IMR-90 (cell line): ENCODE data around the gene TCF20. TPM values are rescaled to one million over a fixed set of nuclear protein-coding genes. Genes with fewer than 3 reads are reported as not detected.

ENCODE experiments used
- ATAC-seq: fragments of 200-7000 bp; cut with Tn5 transposase; 2 replicates; pipeline ENCODE4 v1.9.1; 2020; ENCODE audit warnings: low read depth, mild to moderate bottlenecking, moderate library complexity
- BruUV-seq: library from RNA; stranded (reverse); fragments of 400-500 nt; replicated peaks from 2 replicates; lab custom pipeline; 2021; lab: Mats Ljungman, UMichigan
- CTCF ChIA-PET: fragments of 300-600 bp; formaldehyde crosslinking; extraction: SDS; loops from one replicate; lab custom pipeline; 2021; ENCODE audit warnings: antibody characterized with exemption; lab: Yijun Ruan, JAX
- POLR2A ChIA-PET: fragments of 300-600 bp; sonication (Branson Sonifier 250); formaldehyde crosslinking; loops from one replicate; lab custom pipeline; 2022; ENCODE audit warnings: antibody characterized with exemption; ENCODE audit not compliant: unreplicated experiment; lab: Charles Lee
- DNase-seq: peaks from one replicate; pipeline ENCODE4 v3.0.0; 2013
- H2AFZ ChIP-seq: replicated peaks from 2 replicates; pipeline ENCODE3; 2013; ENCODE audit warnings: low read length, mild to moderate bottlenecking; ENCODE audit not compliant: poor library complexity
- H2AK5ac ChIP-seq: 2 replicates; pipeline ENCODE4 v1.6.1; 2013; ENCODE audit warnings: low read depth, low read length, inconsistent platforms
- H2AK9ac ChIP-seq: replicated peaks from 2 replicates; pipeline ENCODE3; 2013; ENCODE audit warnings: mild to moderate bottlenecking, low read depth, low read length, moderate library complexity; ENCODE audit not compliant: poor library complexity
- H2BK120ac ChIP-seq: 2 replicates; pipeline ENCODE4 v1.6.1; 2013; ENCODE audit warnings: low read depth, low read length, inconsistent platforms
- H2BK15ac ChIP-seq: 3 replicates; pipeline ENCODE4 v1.6.1; 2013; ENCODE audit warnings: low read depth, low read length, inconsistent platforms
- H2BK20ac ChIP-seq: 2 replicates; pipeline ENCODE4 v1.6.1; 2013; ENCODE audit warnings: low read depth, mild to moderate bottlenecking, inconsistent platforms, low read length, moderate library complexity
- H2BK5ac ChIP-seq: 2 replicates; pipeline ENCODE4 v1.6.1; 2013; ENCODE audit warnings: mild to moderate bottlenecking, low read depth, low read length, inconsistent platforms; ENCODE audit not compliant: poor library complexity, severe bottlenecking
- H3K14ac ChIP-seq: replicated peaks from 2 replicates; pipeline ENCODE4 v1.6.1; 2013; ENCODE audit warnings: low read depth, low read length, inconsistent platforms
- H3K18ac ChIP-seq: 2 replicates; pipeline ENCODE4 v1.6.1; 2013; ENCODE audit warnings: low read depth, low read length, control low read depth
- H3K23ac ChIP-seq: 2 replicates; pipeline ENCODE4 v1.6.1; 2013; ENCODE audit warnings: low read depth, low read length, inconsistent platforms
- H3K27ac ChIP-seq: 2 replicates; pipeline ENCODE4 v1.5.1; 2013; ENCODE audit warnings: mild to moderate bottlenecking, control low read depth, low read length; ENCODE audit not compliant: insufficient read depth
- H3K27me3 ChIP-seq: 2 replicates; pipeline ENCODE4 v1.6.1; 2013; ENCODE audit warnings: low read length; ENCODE audit not compliant: control insufficient read depth, insufficient read depth
- H3K36me3 ChIP-seq: 2 replicates; pipeline ENCODE4 v1.6.1; 2013; ENCODE audit warnings: low read length, mixed read lengths; ENCODE audit not compliant: control insufficient read depth, insufficient read depth
- H3K4ac ChIP-seq: 2 replicates; pipeline ENCODE4 v1.6.1; 2013; ENCODE audit warnings: low read depth, low read length, inconsistent platforms
- H3K4me1 ChIP-seq: 2 replicates; pipeline ENCODE4 v1.6.1; 2013; ENCODE audit warnings: low read length, mixed read lengths; ENCODE audit not compliant: control insufficient read depth, insufficient read depth
- H3K4me2 ChIP-seq: 2 replicates; pipeline ENCODE4 v1.6.1; 2013; ENCODE audit warnings: low read depth, mild to moderate bottlenecking, control low read depth, low read length, moderate library complexity
- H3K4me3 ChIP-seq: 2 replicates; pipeline ENCODE4 v1.5.1; 2013; ENCODE audit warnings: low read depth, mild to moderate bottlenecking, control low read depth, low read length, moderate library complexity; ENCODE audit not compliant: insufficient read depth
- H3K56ac ChIP-seq: 2 replicates; pipeline ENCODE4 v1.6.1; 2013; ENCODE audit warnings: low read length, inconsistent platforms; ENCODE audit not compliant: insufficient read depth; ENCODE audit errors: extremely low read depth
- H3K79me1 ChIP-seq, 2 experiments: 2 replicates each; pipeline ENCODE4 v1.6.1; 2013; ENCODE audit warnings: low read length in 2 of 2, inconsistent platforms in 1 of 2, low read depth in 1 of 2
- H3K9ac ChIP-seq: 2 replicates; pipeline ENCODE4 v1.6.1; 2013; ENCODE audit warnings: low read depth, low read length, control low read depth
- H3K9me1 ChIP-seq: 2 replicates; pipeline ENCODE4 v1.6.1; 2013; ENCODE audit warnings: low read length, inconsistent platforms; ENCODE audit not compliant: insufficient read depth
- H3K9me3 ChIP-seq: 2 replicates; pipeline ENCODE4 v1.6.1; 2013; ENCODE audit warnings: low read length; ENCODE audit not compliant: control insufficient read depth, insufficient read depth
- H4K20me1 ChIP-seq: 2 replicates; pipeline ENCODE4 v1.6.1; 2013; ENCODE audit warnings: low read length, inconsistent platforms; ENCODE audit not compliant: insufficient read depth
- H4K5ac ChIP-seq: 2 replicates; pipeline ENCODE4 v1.6.1; 2013; ENCODE audit warnings: mild to moderate bottlenecking, low read depth, low read length, control low read depth
- H4K8ac ChIP-seq, 2 experiments: 2 replicates each; pipeline ENCODE4 v1.6.1; 2013; ENCODE audit warnings: low read depth in 2 of 2, low read length in 2 of 2, control low read depth in 1 of 2, inconsistent platforms in 1 of 2
- H4K91ac ChIP-seq: 2 replicates; pipeline ENCODE4 v1.6.1; 2013; ENCODE audit warnings: low read depth, low read length, inconsistent platforms; ENCODE audit not compliant: insufficient read depth
- BHLHE40 ChIP-seq: fragments of 150-350 bp; IDR thresholded peaks from 2 replicates; pipeline ENCODE4 v1.6.1; 2016; ENCODE audit warnings: mild to moderate bottlenecking, low read depth, low read length
- CEBPB ChIP-seq: IDR thresholded peaks from 2 replicates; pipeline ENCODE4 v1.6.1; 2012; ENCODE audit warnings: low read depth, low read length, improper control_type of control experiment
- MAFK ChIP-seq: IDR thresholded peaks from 2 replicates; pipeline ENCODE4 v1.6.1; 2012; ENCODE audit warnings: low read depth, low read length, improper control_type of control experiment
- MAZ ChIP-seq: IDR thresholded peaks from 2 replicates; pipeline ENCODE4 v1.6.1; 2012; ENCODE audit warnings: low read depth, mild to moderate bottlenecking, low read length, improper control_type of control experiment, moderate library complexity, borderline replicate concordance
- MXI1 ChIP-seq: IDR thresholded peaks from 2 replicates; pipeline ENCODE4 v1.6.1; 2012; ENCODE audit warnings: low read depth, mild to moderate bottlenecking, low read length, moderate library complexity, borderline replicate concordance
- NFE2L2 ChIP-seq: fragments of 150-350 bp; IDR thresholded peaks from 2 replicates; pipeline ENCODE4 v1.6.1; 2016; ENCODE audit warnings: low read depth, mild to moderate bottlenecking, low read length
- POLR2A ChIP-seq: IDR thresholded peaks from 2 replicates; pipeline ENCODE4 v1.6.1; 2012; ENCODE audit warnings: mild to moderate bottlenecking, low read depth, low read length
- RFX5 ChIP-seq: IDR thresholded peaks from 2 replicates; pipeline ENCODE4 v1.8.0; 2012; ENCODE audit warnings: low read depth, mild to moderate bottlenecking, low read length, moderate library complexity
- WGBS, 2 experiments: methylation state at CpG; one replicate each; pipeline versions ENCODE4 v1.1.5 to v1.1.7; 2013; ENCODE audit warnings: missing lambda C conversion rate in 2 of 2; ENCODE audit not compliant: insufficient read length in 1 of 2; ENCODE audit errors: extremely low coverage in 2 of 2; 5-methylcytosine and 5-hydroxymethylcytosine counted together
- dilution Hi-C: fragments of 300-500 bp; cut with HindIII; formaldehyde crosslinking; loops from one replicate; pipeline ENCODE4 v1.14.3; 2018; ENCODE audit warnings: low sequenced_read_pairs; ENCODE audit not compliant: unreplicated experiment
- in situ Hi-C: fragments of 300-500 bp; cut with MboI; formaldehyde crosslinking; loops from 3 replicates; pipeline ENCODE4 v1.14.3; 2019; ENCODE audit warnings: low sequenced_read_pairs, inconsistent platforms, mixed read lengths
- intact Hi-C: fragments of 100-400 bp; cut with micrococcal nuclease; formaldehyde crosslinking; loops from 2 replicates; pipeline ENCODE4 v1.10.0; 2022
- polyA plus RNA-seq, 3 experiments: library from polyadenylated mRNA; depleted of rRNA; stranded (reverse); fragments of >200 nt; gene quantifications; 2 replicates each; pipeline ENCODE4 v1.2.3, GENCODE V29; 2012; ENCODE audit warnings: low replicate concordance in 1 of 3
- total RNA-seq: library from RNA; depleted of rRNA; stranded (reverse); fragments of >200 nt; gene quantifications from 2 replicates; pipeline ENCODE4 v1.2.3, GENCODE V29; 2012
- TF ChIP-seq, protein P1 (sequence below): conservative IDR thresholded peaks from 2 replicates; pipeline ENCODE4 v1.5.1; 2012; ENCODE audit warnings: mild to moderate bottlenecking, low read depth, low read length, improper control_type of control experiment
- TF ChIP-seq, protein P2 (sequence below): fragments of 150-350 bp; IDR thresholded peaks from 2 replicates; pipeline ENCODE4 v1.6.1; 2016; ENCODE audit warnings: low read depth, mild to moderate bottlenecking, low read length, moderate library complexity, borderline replicate concordance

The TCF20 gene
- total and polyA plus RNA-seq, 2 of the 4 experiments (the other 2 are of a cell fraction), result 8.9 to 23.7 TPM

DNA sequence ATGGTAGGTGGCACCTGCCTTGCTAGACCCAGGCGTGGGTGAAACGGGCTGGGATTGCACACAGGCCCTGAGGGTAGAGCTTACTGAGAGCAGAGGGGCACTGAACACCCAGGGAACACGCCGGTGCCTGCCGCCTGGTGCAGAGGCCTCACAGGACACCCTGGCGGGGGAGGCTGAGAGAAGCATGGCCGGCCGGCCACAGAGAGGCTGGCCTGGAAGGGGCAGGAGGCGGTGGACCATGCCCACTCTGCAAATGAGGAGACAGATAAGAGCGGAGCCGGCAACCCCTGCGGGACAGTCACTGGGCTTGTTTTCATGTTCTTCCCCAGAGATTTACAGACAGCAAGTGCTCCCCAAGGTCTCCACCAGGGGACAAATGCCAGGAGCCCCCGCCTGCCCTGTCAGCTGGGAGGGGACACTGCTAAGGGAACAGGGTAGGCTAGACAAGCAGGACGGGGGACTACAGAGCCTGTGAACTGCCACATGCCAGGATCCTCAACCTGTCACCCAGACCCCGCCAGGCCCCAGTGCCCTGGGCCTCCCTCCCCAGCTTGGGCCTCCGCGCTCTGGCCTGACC is 38.5 kb upstream of the TCF20 start:
- no peak overlapping the region for H2AK5ac ChIP-seq
- no peaks in the 10 kb centered on the region for H3K79me1 ChIP-seq
- H4K5ac ChIP-seq, result no peak overlapping the region
- no peak overlapping the region for H3K4ac ChIP-seq
- no peak overlapping the region for H3K56ac ChIP-seq
- in situ Hi-C loops (no loop called here), intact Hi-C loops (no loop called here), dilution Hi-C loops (no loop called here)
- H3K14ac ChIP-seq, result no peak overlapping the region
- ATAC-seq, result no peak
- no peak overlapping the region for H3K18ac ChIP-seq
- H3K4me1 ChIP-seq, result no peaks in the 10 kb centered on the region
- no peaks in the 10 kb centered on the region; the same call in none of the 2 replicates for H4K20me1 ChIP-seq
- no peak overlapping the region for H3K9ac ChIP-seq
- H2BK120ac ChIP-seq, result no peak overlapping the region
- no peak overlapping the region for H4K8ac ChIP-seq
- BruUV-seq, result no TSS peak
- H3K9me3 ChIP-seq, result no peaks in the 10 kb centered on the region
- ChIA-PET POLR2A (no interaction called here), CTCF (no interaction called here)
- H2BK20ac ChIP-seq, result no peak overlapping the region
- no peak for DNase-seq
- H2BK15ac ChIP-seq, result no peak overlapping the region
- H2AK9ac ChIP-seq, result no peak overlapping the region
- no peaks in the 10 kb centered on the region for H3K36me3 ChIP-seq
- H3K9me1 ChIP-seq, result no peaks in the 10 kb centered on the region
- no peak overlapping the region for H4K91ac ChIP-seq
- no peak overlapping the region for H3K4me2 ChIP-seq
- no peak overlapping the region for H3K4me3 ChIP-seq
- WGBS, 2 experiments, result 78% methylated on average over 7 of the region's 17 CpGs; no CpG with 5 or more reads in 1 of the 2 experiments
- H3K23ac ChIP-seq, result no peak overlapping the region
- H2BK5ac ChIP-seq, result no peak overlapping the region
- no peak overlapping the region for H3K27ac ChIP-seq
- peaks cover 34% of the 10 kb centered on the region for H3K27me3 ChIP-seq
- H2AFZ ChIP-seq, result no peak overlapping the region
- TF ChIP-seq RFX5 (no peak), BHLHE40 (no peak), MXI1 (no peak), MAFK (no peak), POLR2A (no peak), NFE2L2 (no peak), CEBPB (no peak), MAZ (no peak)
- TF ChIP-seq, protein P1, sequence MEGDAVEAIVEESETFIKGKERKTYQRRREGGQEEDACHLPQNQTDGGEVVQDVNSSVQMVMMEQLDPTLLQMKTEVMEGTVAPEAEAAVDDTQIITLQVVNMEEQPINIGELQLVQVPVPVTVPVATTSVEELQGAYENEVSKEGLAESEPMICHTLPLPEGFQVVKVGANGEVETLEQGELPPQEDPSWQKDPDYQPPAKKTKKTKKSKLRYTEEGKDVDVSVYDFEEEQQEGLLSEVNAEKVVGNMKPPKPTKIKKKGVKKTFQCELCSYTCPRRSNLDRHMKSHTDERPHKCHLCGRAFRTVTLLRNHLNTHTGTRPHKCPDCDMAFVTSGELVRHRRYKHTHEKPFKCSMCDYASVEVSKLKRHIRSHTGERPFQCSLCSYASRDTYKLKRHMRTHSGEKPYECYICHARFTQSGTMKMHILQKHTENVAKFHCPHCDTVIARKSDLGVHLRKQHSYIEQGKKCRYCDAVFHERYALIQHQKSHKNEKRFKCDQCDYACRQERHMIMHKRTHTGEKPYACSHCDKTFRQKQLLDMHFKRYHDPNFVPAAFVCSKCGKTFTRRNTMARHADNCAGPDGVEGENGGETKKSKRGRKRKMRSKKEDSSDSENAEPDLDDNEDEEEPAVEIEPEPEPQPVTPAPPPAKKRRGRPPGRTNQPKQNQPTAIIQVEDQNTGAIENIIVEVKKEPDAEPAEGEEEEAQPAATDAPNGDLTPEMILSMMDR, result no peak
- TF ChIP-seq, protein P2, sequence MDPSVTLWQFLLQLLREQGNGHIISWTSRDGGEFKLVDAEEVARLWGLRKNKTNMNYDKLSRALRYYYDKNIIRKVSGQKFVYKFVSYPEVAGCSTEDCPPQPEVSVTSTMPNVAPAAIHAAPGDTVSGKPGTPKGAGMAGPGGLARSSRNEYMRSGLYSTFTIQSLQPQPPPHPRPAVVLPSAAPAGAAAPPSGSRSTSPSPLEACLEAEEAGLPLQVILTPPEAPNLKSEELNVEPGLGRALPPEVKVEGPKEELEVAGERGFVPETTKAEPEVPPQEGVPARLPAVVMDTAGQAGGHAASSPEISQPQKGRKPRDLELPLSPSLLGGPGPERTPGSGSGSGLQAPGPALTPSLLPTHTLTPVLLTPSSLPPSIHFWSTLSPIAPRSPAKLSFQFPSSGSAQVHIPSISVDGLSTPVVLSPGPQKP, result no peak
